Measurements from ENCODE around the gene TRIM58.

The TRIM58 gene

GRCh38 chr1:247857069-247857984 lies at the start of gene TRIM58:
TRIM58 (plus strand) TSS chr1:247857187; CDS start chr1:247857247, 60 bp downstream.
- DNase-seq (ENCODE audit: low read depth, low spot score): peak; percentile 34

- DNase-seq (ENCODE audit: low read depth, low spot score): no peak
Measured at GRCh38 chr1:247812637-247813036, 44.4 kb upstream of the TRIM58 start.

- no peak for DNase-seq (ENCODE audit: low read depth, low spot score)
Measured at GRCh38 chr1:247822060-247822459, 34.9 kb upstream of the TRIM58 start.

GRCh38 chr1:247824023-247824422 lies 33.0 kb upstream of the TRIM58 start, which contains the start of gene OR14A16:
OR14A16 (minus strand) TSS chr1:247824119; CDS start chr1:247815729, 8,390 bp downstream.
- peak; percentile 13 for DNase-seq (ENCODE audit: low read depth, low spot score)

GRCh38 chr1:247825362-247825761 lies 31.6 kb upstream of the TRIM58 start:
- no peak for DNase-seq (ENCODE audit: low read depth, low spot score)

GRCh38 chr1:247829656-247830055 lies 27.3 kb upstream of the TRIM58 start:
- DNase-seq (ENCODE audit: low read depth, low spot score): no peak

- DNase-seq (ENCODE audit: low read depth, low spot score): no peak
Measured at GRCh38 chr1:247833601-247834000, 23.4 kb upstream of the TRIM58 start.

GRCh38 chr1:247840818-247841217 lies 16.2 kb upstream of the TRIM58 start:
- no peak for DNase-seq (ENCODE audit: low read depth, low spot score)

GRCh38 chr1:247841796-247842195 lies 15.2 kb upstream of the TRIM58 start, which contains the start of gene OR11L1:
OR11L1 (minus strand) TSS chr1:247841896; CDS start chr1:247841896, 0 bp downstream.
- DNase-seq (ENCODE audit: low read depth, low spot score): no peak

GRCh38 chr1:247843411-247843810 lies 13.6 kb upstream of the TRIM58 start:
- DNase-seq (ENCODE audit: low read depth, low spot score): no peak

- DNase-seq (ENCODE audit: low read depth, low spot score): no peak
Measured at GRCh38 chr1:247845011-247845692, 11.8 kb upstream of the TRIM58 start.

GRCh38 chr1:247845693-247846017 lies 11.3 kb upstream of the TRIM58 start:
- no peak for DNase-seq (ENCODE audit: low read depth, low spot score)

GRCh38 chr1:247848346-247848745 lies 8.6 kb upstream of the TRIM58 start:
- no peak for DNase-seq (ENCODE audit: low read depth, low spot score)

- no peak for DNase-seq (ENCODE audit: low read depth, low spot score)
Measured at GRCh38 chr1:247849616-247850015, 7.4 kb upstream of the TRIM58 start.

GRCh38 chr1:247854899-247855545 lies 2.0 kb upstream of the TRIM58 start:
- no peak for DNase-seq (ENCODE audit: low read depth, low spot score)

- DNase-seq (ENCODE audit: low read depth, low spot score): no peak
Measured at GRCh38 chr1:247855911-247856310, 1.1 kb upstream of the TRIM58 start.

GRCh38 chr1:247857985-247858619 lies 1.1 kb downstream of the TRIM58 start:
- no peak for DNase-seq (ENCODE audit: low read depth, low spot score)

GRCh38 chr1:247862756-247863155 lies 5.8 kb downstream of the TRIM58 start:
- DNase-seq (ENCODE audit: low read depth, low spot score): no peak

- no peak for DNase-seq (ENCODE audit: low read depth, low spot score)
Measured at GRCh38 chr1:247864644-247865043, 7.7 kb downstream of the TRIM58 start.

GRCh38 chr1:247865416-247865815 lies 8.4 kb downstream of the TRIM58 start:
- DNase-seq (ENCODE audit: low read depth, low spot score): no peak

GRCh38 chr1:247883346-247883745 lies 26.4 kb downstream of the TRIM58 start:
- no peak for DNase-seq (ENCODE audit: low read depth, low spot score)

Data from ELF-1 (cell line).